Measurements from ENCODE around the gene ST8SIA5. TPM values are rescaled to one million over a fixed set of nuclear protein-coding genes. Genes with fewer than 3 reads are reported as not detected.

The ST8SIA5 gene
- total and polyA plus RNA-seq, 2 donors (not counting 3 experiments of a cell fraction or from before 2014, with no cell fraction given): 0.25 to 0.62 TPM

DNA sequence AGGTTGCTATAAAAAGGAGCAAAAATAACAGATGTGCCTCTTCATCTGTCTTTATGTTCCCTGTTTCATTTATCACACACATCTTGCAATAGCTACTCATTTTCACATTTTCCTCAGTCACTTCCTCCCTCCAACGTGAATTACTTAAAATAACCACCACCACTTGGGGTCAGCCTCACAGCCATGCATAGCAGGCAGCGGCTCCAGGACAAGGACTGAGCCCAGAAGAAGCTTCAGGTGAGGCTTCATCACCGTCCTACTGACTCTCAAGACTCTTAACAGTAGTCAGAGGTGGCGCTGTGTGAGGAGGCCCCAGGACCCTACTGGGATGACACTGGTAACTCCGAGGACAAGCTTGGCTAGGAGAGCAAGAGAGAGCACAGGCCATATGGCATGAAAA lies 15.5 kb upstream of the ST8SIA5 start:
- no TSS peak for BruUV-seq (replicated peaks)
- FAIRE-seq: no peak
- POLR2A ChIA-PET: no interaction called here

More for the DNA sequence above, 15.5 kb upstream of the ST8SIA5 start:
- Histone ChIP-seq H2AFZ (ENCODE audit: low read depth, low read length) (no peak overlapping the region), H3K9me1 (replicated peaks; ENCODE audit: control insufficient read depth, extremely low read depth, insufficient read depth, low read length) (no peaks in the 10 kb centered on the region), H3K4me3 (replicated peaks in 1 of 3; ENCODE audit: insufficient read depth in 1 of 3, low read depth in 1 of 3, low read length in 3 of 3) (no peak overlapping the region), H3K27me3 (ENCODE audit: control insufficient read depth in 2 of 2, insufficient read depth in 2 of 2, low read length in 2 of 2) (no peaks in the 10 kb centered on the region), H3K4me1 (ENCODE audit: control insufficient read depth, extremely low read depth, insufficient read depth, low read length) (no peaks in the 10 kb centered on the region), H3K79me2 (ENCODE audit: control insufficient read depth, insufficient read depth, low read length) (no peaks in the 10 kb centered on the region), H4K20me1 (replicated peaks; ENCODE audit: control insufficient read depth, extremely low read depth, insufficient read depth, low read length) (no peaks in the 10 kb centered on the region), H3K36me3 (ENCODE audit: control insufficient read depth in 2 of 2, extremely low read depth in 1 of 2, insufficient read depth in 2 of 2, low read length in 2 of 2) (no peaks in the 10 kb centered on the region), H3K9ac (replicated peaks; ENCODE audit: extremely low read depth, insufficient read depth, low read length) (no peak overlapping the region), H3K4me2 (ENCODE audit: insufficient read depth, low read length) (no peak overlapping the region), H3K27ac (ENCODE audit: insufficient read depth, low read depth, low read length) (no peak overlapping the region), H3K9me3 (replicated peaks; ENCODE audit: control insufficient read depth, insufficient read depth, low read length) (no peaks in the 10 kb centered on the region)
- DNase-seq (ENCODE audit: low read depth, low spot score): no peak
- dilution Hi-C loops (cut with MboI; ENCODE audit: extremely low pct_ligation_motif_present, low sequenced_read_pairs): no loop called here
- intact Hi-C loops (cut with micrococcal nuclease): no loop called here
- CTCF ChIA-PET: interaction anchor here (1.1 kb wide), 1 partner anchor 114 kb away, joined by 4 read pairs; no protein-coding TSS in a partner anchor
- TF ChIP-seq POLR2A (IDR thresholded peaks at IDR 0.05; ENCODE audit: low read depth, low read length) (no peak), EZH2 (IDR thresholded peaks at IDR 0.05; ENCODE audit: borderline replicate concordance, low read depth, low read length, severe bottlenecking) (no peak), GATA2 (IDR thresholded peaks at IDR 0.05; ENCODE audit: insufficient read depth, insufficient read length, low read depth, low read length) (no peak), JUN (IDR thresholded peaks at IDR 0.05; ENCODE audit: borderline replicate concordance, insufficient read depth, insufficient read length, low read depth) (no peak), FOS (IDR thresholded peaks at IDR 0.05; ENCODE audit: borderline replicate concordance, insufficient read depth, low read length) (no peak), MYC (IDR thresholded peaks at IDR 0.05; ENCODE audit: low read depth, low read length) (no peak), POLR2AphosphoS5 (IDR thresholded peaks at IDR 0.05; ENCODE audit: insufficient read depth, low read depth, low read length) (no peak)
- TF ChIP-seq, protein P1, sequence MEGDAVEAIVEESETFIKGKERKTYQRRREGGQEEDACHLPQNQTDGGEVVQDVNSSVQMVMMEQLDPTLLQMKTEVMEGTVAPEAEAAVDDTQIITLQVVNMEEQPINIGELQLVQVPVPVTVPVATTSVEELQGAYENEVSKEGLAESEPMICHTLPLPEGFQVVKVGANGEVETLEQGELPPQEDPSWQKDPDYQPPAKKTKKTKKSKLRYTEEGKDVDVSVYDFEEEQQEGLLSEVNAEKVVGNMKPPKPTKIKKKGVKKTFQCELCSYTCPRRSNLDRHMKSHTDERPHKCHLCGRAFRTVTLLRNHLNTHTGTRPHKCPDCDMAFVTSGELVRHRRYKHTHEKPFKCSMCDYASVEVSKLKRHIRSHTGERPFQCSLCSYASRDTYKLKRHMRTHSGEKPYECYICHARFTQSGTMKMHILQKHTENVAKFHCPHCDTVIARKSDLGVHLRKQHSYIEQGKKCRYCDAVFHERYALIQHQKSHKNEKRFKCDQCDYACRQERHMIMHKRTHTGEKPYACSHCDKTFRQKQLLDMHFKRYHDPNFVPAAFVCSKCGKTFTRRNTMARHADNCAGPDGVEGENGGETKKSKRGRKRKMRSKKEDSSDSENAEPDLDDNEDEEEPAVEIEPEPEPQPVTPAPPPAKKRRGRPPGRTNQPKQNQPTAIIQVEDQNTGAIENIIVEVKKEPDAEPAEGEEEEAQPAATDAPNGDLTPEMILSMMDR (IDR thresholded peaks at IDR 0.05; ENCODE audit: extremely low read depth in 1 of 2, insufficient read depth in 1 of 2, low read depth in 1 of 2, low read length in 2 of 2): no peak
- TF ChIP-seq, protein P2, sequence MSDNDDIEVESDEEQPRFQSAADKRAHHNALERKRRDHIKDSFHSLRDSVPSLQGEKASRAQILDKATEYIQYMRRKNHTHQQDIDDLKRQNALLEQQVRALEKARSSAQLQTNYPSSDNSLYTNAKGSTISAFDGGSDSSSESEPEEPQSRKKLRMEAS (IDR thresholded peaks at IDR 0.05; ENCODE audit: insufficient read depth, insufficient read length): no peak

Measured in endothelial cell of umbilical vein (primary cell).